Kidney (tissue), 14 donors: ENCODE measurements around the gene C9orf153. TPM values are rescaled to one million over a fixed set of nuclear protein-coding genes. Genes with fewer than 3 reads are reported as not detected.

Source experiments
- DNase-seq, 5 donors: peaks; one replicate each; pipeline ENCODE4 v3.0.0-alpha.2; 2013 to 2020
- FAIRE-seq: peaks from 2 replicates; lab custom pipeline; 2012; peaks lifted over from hg19 to GRCh38; lab: Jason Lieb, UNC
- H3K27ac ChIP-seq, 2 donors: one replicate each; pipeline ENCODE4 v1.7.0; 2013; ENCODE audit warnings: low read depth in 2 of 2, low read length in 2 of 2, inconsistent platforms in 1 of 2
- H3K27me3 ChIP-seq: one replicate; pipeline ENCODE4 v1.7.1; 2013; ENCODE audit warnings: low read length, inconsistent platforms; ENCODE audit not compliant: control insufficient read depth, insufficient read depth
- H3K36me3 ChIP-seq, 3 donors: one replicate each; pipeline versions ENCODE4 v1.7.0 to v1.7.1; 2013; ENCODE audit warnings: low read length in 3 of 3, control low read depth in 1 of 3, inconsistent platforms in 1 of 3; ENCODE audit not compliant: insufficient read depth in 3 of 3, control insufficient read depth in 2 of 3
- H3K4me1 ChIP-seq, 3 donors: one replicate each; pipeline versions ENCODE4 v1.7.0 to v1.7.1; 2013; ENCODE audit warnings: low read length in 3 of 3, inconsistent platforms in 1 of 3, low read depth in 1 of 3; ENCODE audit not compliant: control insufficient read depth in 2 of 3, insufficient read depth in 2 of 3
- H3K4me3 ChIP-seq, 3 donors: one replicate each; pipeline versions ENCODE4 v1.7.0 to v1.8.1; 2013; ENCODE audit warnings: low read length in 3 of 3, control low read depth in 1 of 3, inconsistent platforms in 1 of 3
- H3K9ac ChIP-seq, 3 donors: one replicate each; pipeline versions ENCODE4 v1.7.0 to v1.7.1; 2013; ENCODE audit warnings: low read length in 3 of 3, control low read depth in 1 of 3, inconsistent platforms in 1 of 3
- H3K9me3 ChIP-seq, 3 donors: one replicate each; pipeline versions ENCODE4 v1.7.0 to v1.7.1; 2013; ENCODE audit warnings: low read length in 3 of 3, control low read depth in 1 of 3, inconsistent platforms in 1 of 3; ENCODE audit not compliant: control insufficient read depth in 2 of 3, insufficient read depth in 1 of 3
- CTCF ChIP-seq: IDR thresholded peaks from 3 replicates; pipeline ENCODE4 v1.5.1; 2012; ENCODE audit warnings: mild to moderate bottlenecking, moderate library complexity, borderline replicate concordance; ENCODE audit not compliant: insufficient read depth; ENCODE audit errors: extremely low read depth
- intact Hi-C: fragments of 100-400 bp; cut with DNase I; formaldehyde crosslinking; loops from one replicate; pipeline ENCODE4 v1.11.1; 2022
- polyA plus RNA-seq: library from polyadenylated mRNA; stranded (reverse); fragments of 350-450 nt; fragmentation: Illumina TruSeq; extraction: RNeasy Lipid Tissue Mini Kit (QIAGEN cat#74804); gene quantifications from one replicate; pipeline ENCODE4 v1.2.3, GENCODE V29; 2014; ENCODE audit warnings: low read depth, low replicate concordance; ENCODE audit not compliant: insufficient read depth
- total RNA-seq: library from RNA; stranded (reverse); fragmentation: NEBNext Ultra II Directional; extraction: Animal tissue kit (Norgen Biotek cat#: 25700); gene quantifications from one replicate; pipeline ENCODE4 v1.2.1, GENCODE V29; 2021
- donor health status: control.
- donor health status: control.
- donor health status: control.
- donor health status: control.
- donor health status: control.
- donor health status: DM: yes; HTN: yes; CAD: no.
- donor health status: Normal renal cell carcinoma (clear cell type).

The C9orf153 gene
- total and polyA plus RNA-seq, 2 donors from 2014 or later, result not detected

- Histone ChIP-seq H3K36me3 (no peaks in the 10 kb centered on the region), H3K27ac (no peak overlapping the region), H3K9me3 (no peaks in the 10 kb centered on the region), H3K4me1 (no peaks in the 10 kb centered on the region), H3K9ac (no peak overlapping the region), H3K4me3 (no peak overlapping the region), H3K27me3 (no peaks in the 10 kb centered on the region)
- TF ChIP-seq CTCF, result no peak
- DNase-seq (no peak), FAIRE-seq (no peak)
- intact Hi-C loops, result no loop called here
Observed at GRCh38 chr9:86230858-86231257, 28.6 kb downstream of the C9orf153 start.

- no peak for TF ChIP-seq CTCF
- intact Hi-C loops, result no loop called here
- Histone ChIP-seq H3K9me3 (no peaks in the 10 kb centered on the region), H3K4me3 (no peak overlapping the region), H3K27ac (no peak overlapping the region), H3K36me3 (no peaks in the 10 kb centered on the region), H3K9ac (no peak overlapping the region), H3K4me1 (no peaks in the 10 kb centered on the region), H3K27me3 (no peaks in the 10 kb centered on the region)
- FAIRE-seq, result no peak
- no peak for DNase-seq
Observed at GRCh38 chr9:86222667-86223066, 36.8 kb downstream of the C9orf153 start.

GRCh38 chr9:86219606-86220005 lies 39.9 kb downstream of the C9orf153 start:
- no peak for DNase-seq
- no peaks in the 10 kb centered on the region for H3K36me3 ChIP-seq
- no peak overlapping the region for H3K4me3 ChIP-seq
- intact Hi-C loops, result no loop called here
- no peak overlapping the region for H3K9ac ChIP-seq
- H3K9me3 ChIP-seq, result no peaks in the 10 kb centered on the region
- no peak overlapping the region for H3K27ac ChIP-seq
- no peaks in the 10 kb centered on the region for H3K4me1 ChIP-seq
- TF ChIP-seq CTCF, result no peak
- FAIRE-seq, result no peak
- no peaks in the 10 kb centered on the region for H3K27me3 ChIP-seq

DNA sequence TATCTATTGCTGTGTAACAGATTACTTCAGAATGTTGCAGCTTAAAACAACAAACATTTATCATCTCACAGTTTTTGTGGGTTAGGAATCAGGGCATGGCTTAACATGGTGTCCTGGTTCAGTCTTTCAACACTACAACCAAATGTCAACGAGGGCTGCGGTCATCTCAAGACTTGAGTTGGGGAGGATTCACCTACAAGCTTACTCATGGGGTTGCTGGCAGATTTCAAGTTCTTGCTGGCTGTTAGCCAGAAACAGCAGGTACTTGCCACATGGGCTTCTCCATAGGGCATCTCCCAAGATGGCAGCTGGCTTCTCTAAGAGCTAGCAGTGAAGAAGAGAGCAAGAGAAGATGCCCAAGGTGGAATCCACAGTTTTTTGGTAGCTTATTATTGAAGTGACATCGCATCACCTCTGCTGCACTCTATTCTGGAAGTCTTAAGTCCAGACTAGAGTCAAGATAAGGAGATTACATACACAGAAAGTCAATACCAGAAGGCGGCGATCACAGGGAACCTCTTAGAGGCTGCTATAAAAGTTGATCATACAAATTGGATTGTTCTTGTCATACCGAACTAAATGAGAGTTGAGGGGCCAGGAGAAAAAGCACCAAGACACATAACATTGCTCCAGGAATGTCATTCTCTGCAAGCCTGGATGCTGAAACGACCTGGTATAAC lies 42.2 kb downstream of the C9orf153 start:
- Histone ChIP-seq H3K9ac (no peak overlapping the region), H3K27me3 (no peaks in the 10 kb centered on the region), H3K4me1 (no peaks in the 10 kb centered on the region), H3K36me3 (no peaks in the 10 kb centered on the region), H3K4me3 (no peak overlapping the region), H3K27ac (no peak overlapping the region), H3K9me3 (no peaks in the 10 kb centered on the region)
- TF ChIP-seq CTCF, result no peak
- FAIRE-seq (no peak), DNase-seq (no peak)
- intact Hi-C loops, result no loop called here
